ENCODE measurements around the gene SPATA7.

The SPATA7 gene

GRCh38 chr14:88420187-88420586, 34.7 kb downstream of the SPATA7 start:
- DNase-seq = no peak

- no peak for DNase-seq
These were observed 35.8 kb downstream of the SPATA7 start for GRCh38 chr14:88421286-88421685.

DNA sequence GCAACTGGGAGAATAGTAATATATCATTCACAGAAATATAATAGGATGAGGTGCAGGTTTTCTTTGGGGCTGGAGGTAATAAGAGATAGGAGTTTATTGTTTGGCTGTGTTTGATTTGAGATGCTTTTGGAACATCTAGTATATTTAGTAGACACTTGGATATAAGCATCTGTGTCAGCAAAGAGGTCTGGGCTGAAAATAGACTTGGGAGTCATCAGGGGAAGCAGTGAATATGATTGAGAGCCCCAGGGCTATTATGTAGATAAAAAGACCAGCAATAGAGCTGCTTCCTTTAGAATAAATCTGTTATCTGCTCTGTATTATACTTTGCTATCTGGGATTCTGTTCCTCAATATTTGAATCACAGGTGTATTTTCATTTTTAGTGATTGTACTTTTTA, 36.6 kb downstream of the SPATA7 start:
- no peak for DNase-seq

- no peak for DNase-seq
These were observed 37.6 kb downstream of the SPATA7 start for GRCh38 chr14:88422919-88423650.

GRCh38 chr14:88424573-88424972, 39.1 kb downstream of the SPATA7 start:
- no peak for DNase-seq

- DNase-seq = no peak
These were observed 40.8 kb downstream of the SPATA7 start for GRCh38 chr14:88426271-88426670.

GRCh38 chr14:88430976-88431375, 45.5 kb downstream of the SPATA7 start:
- DNase-seq = no peak

- DNase-seq = no peak
These were observed 52.2 kb downstream of the SPATA7 start for GRCh38 chr14:88437658-88438057.

GRCh38 chr14:88439088-88439487, 53.6 kb downstream of the SPATA7 start:
- DNase-seq = no peak

DNA sequence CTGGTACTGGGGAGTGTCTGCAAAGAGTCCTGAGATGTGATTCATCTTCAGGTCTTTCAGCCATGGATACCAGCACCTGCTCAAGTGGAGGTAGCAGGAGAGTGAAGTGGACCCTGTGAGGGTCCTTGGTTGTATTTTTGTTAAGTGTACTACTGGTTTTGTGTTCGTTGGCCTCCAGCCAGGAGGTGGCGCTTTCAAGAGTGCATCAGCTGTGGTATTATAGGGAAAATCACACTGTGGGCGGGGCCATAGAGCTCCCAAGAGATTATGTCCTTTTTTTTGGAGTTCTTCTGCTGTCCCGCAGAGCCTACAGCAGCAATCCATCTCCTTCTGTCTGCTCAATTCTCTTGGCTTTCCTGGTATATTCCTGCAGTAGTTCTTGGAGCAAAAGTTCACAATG, 66.8 kb downstream of the SPATA7 start:
- no peak for DNase-seq

DNA sequence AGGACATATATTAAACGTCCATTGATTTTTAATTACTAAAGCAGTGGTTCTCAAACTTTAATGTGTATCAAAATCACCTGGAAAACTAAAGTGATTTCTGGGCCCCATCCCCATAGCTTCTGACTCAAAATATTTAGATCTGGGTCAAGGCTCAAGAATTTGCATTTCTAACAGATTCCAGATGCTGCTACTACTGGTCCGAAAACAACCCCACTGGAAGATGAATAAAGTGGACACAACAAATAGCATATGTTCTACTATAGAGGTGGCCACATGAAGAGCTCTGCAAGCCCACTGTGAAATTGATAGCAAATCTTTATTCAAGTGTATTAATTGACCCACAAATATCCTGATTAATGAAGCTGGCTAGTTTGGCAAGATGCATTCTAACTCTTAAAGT, 69.4 kb downstream of the SPATA7 start:
- DNase-seq = no peak

GRCh38 chr14:88463318-88463717, 77.9 kb downstream of the SPATA7 start:
- no peak for DNase-seq

GRCh38 chr14:88468406-88468805, 82.9 kb downstream of the SPATA7 start:
- DNase-seq = no peak

DNA sequence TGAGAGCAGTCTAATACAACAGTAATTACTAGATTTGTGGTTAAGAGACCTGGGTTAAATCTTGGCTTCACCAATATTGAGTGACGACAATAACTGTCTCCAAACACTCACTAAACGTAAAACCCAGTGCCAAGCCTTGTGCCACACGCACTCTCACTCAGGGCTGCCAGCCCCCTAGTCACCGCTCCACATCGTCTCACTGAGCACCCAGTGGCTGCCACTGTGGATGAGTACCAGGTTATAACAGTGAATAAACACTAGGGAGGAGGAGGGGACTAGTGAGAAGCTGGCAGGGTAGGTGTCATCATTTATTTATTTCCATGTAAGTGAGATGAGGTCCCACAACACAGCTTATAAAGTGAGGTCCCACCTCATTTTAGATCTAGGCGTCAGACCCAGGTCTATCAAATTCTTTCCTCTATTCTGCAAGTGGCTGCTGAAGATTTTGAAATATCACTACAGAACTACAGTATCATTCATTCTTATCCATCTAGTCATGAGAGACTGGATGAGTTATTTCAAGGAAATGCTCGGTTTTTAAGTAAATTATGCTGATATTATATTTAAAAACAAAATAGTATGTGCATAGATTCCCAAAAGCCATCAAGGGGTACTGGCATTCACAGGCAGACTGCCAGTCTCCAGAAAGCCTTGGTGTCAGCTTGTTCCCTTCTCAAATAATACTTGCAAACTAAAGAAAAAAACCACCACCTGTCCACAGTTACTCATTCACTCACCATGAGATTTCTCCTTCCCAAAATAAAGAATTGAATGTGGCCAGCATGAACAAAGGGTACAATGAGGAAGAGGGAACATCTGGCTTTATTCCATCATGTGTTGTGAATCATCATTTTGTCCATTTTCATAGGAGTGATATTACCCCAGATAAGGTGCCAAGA, 85.3 kb downstream of the SPATA7 start:
- DNase-seq = no peak

- DNase-seq = no peak
These were observed 88.3 kb downstream of the SPATA7 start for GRCh38 chr14:88473791-88474190.

DNA sequence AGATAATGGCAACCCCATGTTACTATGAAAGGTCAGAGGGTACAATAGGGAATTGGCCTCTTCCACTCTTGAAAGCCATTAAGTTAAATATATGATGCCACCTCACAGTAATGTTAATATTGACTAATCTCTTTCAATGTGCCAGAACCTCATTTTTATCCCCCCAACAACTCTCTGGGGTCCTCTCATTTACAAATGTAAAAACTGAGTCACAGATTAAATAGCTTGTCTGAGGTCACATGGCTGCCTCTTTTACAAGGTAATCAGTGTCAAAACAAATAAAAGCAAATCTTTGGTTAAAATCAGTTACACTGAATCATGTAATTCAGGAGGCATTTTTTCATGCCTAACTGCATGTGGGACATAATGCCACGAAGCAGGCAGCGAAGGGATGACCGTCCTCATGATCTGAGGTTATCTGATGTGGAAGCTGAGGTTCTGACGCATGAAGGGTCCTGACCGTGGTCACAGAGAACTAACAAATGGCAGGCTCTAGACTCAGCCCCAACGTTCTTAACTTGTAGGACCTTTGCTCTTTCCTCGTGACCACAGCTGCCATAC, 90.8 kb downstream of the SPATA7 start:
- no peak for DNase-seq

DNA sequence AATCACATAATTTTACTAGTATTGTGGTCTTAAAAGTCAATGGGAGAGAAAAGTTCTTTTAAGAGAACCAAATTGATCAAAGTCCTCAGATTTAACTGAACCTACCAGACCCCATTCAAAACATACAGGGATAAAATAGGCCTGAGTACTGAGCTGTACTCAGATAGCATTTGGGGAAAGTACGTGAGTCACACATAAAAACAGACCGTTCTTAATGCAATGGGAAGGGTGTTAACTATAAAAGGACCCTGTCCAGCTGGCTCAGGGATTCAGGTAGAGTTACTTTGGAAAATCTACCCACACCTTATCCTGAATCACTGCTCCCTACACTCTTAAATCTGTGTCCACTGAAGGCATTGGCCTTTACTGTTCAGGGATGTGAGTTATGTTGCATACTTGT, 91.4 kb downstream of the SPATA7 start:
- DNase-seq = no peak

DNA sequence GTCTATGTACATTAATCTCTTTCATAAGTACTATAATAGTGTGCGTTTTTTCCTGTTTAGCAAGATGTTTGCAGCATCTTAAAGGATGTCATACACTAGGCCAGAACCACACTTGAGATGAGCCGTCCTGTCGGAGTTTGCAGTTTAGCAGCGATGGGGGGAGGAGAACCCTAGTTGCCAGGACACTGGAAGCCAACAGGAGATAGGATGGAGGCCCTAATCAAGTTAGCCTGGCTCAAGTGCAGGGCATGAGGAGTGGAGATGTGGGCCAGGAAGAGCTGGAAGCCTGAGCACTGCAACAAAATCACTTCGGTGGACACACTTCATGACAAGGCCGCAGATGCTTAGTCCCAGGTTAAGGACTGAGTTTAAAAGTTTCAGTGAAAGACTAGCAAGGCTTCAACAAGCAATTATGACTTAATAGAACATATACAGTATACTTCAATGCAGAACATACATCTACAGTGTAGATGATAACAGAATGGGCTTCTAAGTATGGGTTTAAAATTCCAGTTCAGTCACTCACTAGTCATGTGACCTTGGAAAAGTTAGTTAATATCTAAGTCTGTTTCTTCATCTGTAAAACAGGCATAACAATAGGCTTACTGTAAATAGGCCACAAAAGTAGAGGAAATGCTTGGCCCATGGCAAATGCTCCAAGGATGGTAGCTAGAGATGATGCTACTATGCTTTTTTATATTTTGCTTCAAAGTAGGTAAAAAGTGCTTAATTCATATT, 92.2 kb downstream of the SPATA7 start:
- DNase-seq = no peak

DNA sequence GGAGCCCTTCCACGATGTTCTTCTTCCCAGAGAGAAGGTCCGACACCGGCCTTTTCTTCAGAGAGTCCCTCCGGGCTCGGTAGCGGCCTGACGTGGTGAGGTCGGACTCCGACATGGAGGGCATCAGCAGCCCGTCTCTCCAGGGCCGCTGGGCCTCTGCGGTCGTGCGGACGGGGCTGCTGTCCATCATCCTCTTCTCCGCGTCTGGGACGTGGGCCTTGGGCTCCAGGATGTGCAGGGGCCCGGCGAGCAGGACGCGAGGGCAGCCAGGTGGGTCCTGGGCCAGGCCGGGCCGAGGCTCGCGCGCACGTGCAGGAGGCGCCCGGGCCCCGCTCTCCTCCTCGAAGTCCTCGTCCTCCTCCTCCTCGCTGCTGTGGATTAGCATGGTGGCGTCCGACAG, 93.5 kb downstream of the SPATA7 start:
- DNase-seq = no peak

GRCh38 chr14:88479574-88479987, 94.1 kb downstream of the SPATA7 start:
- no peak for DNase-seq

DNA sequence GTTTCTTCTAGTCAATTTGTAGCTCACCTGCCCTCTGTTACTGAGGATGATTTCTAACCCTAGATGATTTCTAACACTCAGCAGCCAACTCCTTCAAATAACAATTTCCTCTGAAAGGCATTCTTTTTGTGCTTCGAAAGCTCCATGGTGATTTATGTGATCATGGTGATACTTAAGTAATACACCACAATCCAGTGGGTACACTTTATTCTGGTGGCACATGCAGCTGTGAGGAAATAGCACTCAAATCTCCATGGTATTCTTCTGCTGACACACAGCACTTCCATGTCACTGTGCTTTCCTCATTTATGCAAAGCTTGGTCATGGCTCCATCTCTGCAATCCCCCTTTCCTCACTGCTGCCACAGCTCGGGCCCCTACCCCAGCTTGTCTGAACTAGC, 95.6 kb downstream of the SPATA7 start:
- DNase-seq = no peak

- DNase-seq = no peak
These were observed 96.3 kb downstream of the SPATA7 start for GRCh38 chr14:88481794-88482193.

- DNase-seq = no peak
These were observed 97.1 kb downstream of the SPATA7 start for GRCh38 chr14:88482524-88482923.

All from NCI-H1417 treated with DMSO at 0.1 percent for 48 hours (cell line).